Trophoblast cell (in vitro differentiated cells and primary cell): ENCODE measurements around the gene ADAM19.

ENCODE experiments used
- DNase-seq, 2 donors: peaks; one replicate each; pipeline ENCODE4 v3.0.0-alpha.2; 2016
- H2AFZ ChIP-seq: 2 replicates; pipeline ENCODE4 v1.6.1; 2013; ENCODE audit warnings: low read length, moderate library complexity, mild to moderate bottlenecking; ENCODE audit not compliant: insufficient read depth, poor library complexity
- H2AK5ac ChIP-seq: 2 replicates; pipeline ENCODE4 v1.6.1; 2013; ENCODE audit warnings: mild to moderate bottlenecking, low read length
- H2BK120ac ChIP-seq: 2 replicates; pipeline ENCODE4 v1.6.1; 2013; ENCODE audit warnings: low read length, mild to moderate bottlenecking, moderate library complexity; ENCODE audit not compliant: insufficient read depth, poor library complexity
- H2BK12ac ChIP-seq: 2 replicates; pipeline ENCODE4 v1.6.1; 2013; ENCODE audit warnings: mild to moderate bottlenecking, low read length, moderate library complexity
- H2BK5ac ChIP-seq: 2 replicates; pipeline ENCODE4 v1.6.1; 2013; ENCODE audit warnings: low read length, low read depth, moderate library complexity, mild to moderate bottlenecking; ENCODE audit not compliant: poor library complexity
- H3K14ac ChIP-seq: 2 replicates; pipeline ENCODE4 v1.6.1; 2013; ENCODE audit warnings: mild to moderate bottlenecking, low read length
- H3K18ac ChIP-seq: 2 replicates; pipeline ENCODE4 v1.6.1; 2013; ENCODE audit warnings: mild to moderate bottlenecking, low read length
- H3K23ac ChIP-seq: 2 replicates; pipeline ENCODE4 v1.6.1; 2013; ENCODE audit warnings: low read length
- H3K27ac ChIP-seq: 2 replicates; pipeline ENCODE4 v1.5.1; 2013; ENCODE audit warnings: low read depth, mild to moderate bottlenecking, inconsistent platforms, low read length, moderate library complexity
- H3K27me3 ChIP-seq: 2 replicates; pipeline ENCODE4 v1.6.1; 2013; ENCODE audit warnings: inconsistent platforms, mild to moderate bottlenecking, low read length, moderate library complexity; ENCODE audit not compliant: insufficient read depth
- H3K36me3 ChIP-seq, 2 experiments: 1 replicate in 1 of 2; 2 replicates in 1 of 2; pipeline ENCODE4 v1.6.1; 2013; ENCODE audit warnings: low read length in 2 of 2, mild to moderate bottlenecking in 2 of 2, moderate library complexity in 1 of 2; ENCODE audit not compliant: insufficient read depth in 2 of 2, control insufficient read depth in 1 of 2
- H3K4ac ChIP-seq: 2 replicates; pipeline ENCODE4 v1.6.1; 2013; ENCODE audit warnings: low read depth, mild to moderate bottlenecking, low read length, moderate library complexity
- H3K4me1 ChIP-seq, 2 experiments: 1 replicate in 1 of 2; 2 replicates in 1 of 2; pipeline ENCODE4 v1.6.1; 2013; ENCODE audit warnings: low read length in 2 of 2, mild to moderate bottlenecking in 2 of 2, moderate library complexity in 1 of 2; ENCODE audit not compliant: insufficient read depth in 2 of 2, control insufficient read depth in 1 of 2
- H3K4me2 ChIP-seq: 2 replicates; pipeline ENCODE4 v1.6.1; 2013; ENCODE audit warnings: inconsistent platforms, mild to moderate bottlenecking, low read length, moderate library complexity
- H3K4me3 ChIP-seq: 2 replicates; pipeline ENCODE4 v1.5.1; 2013; ENCODE audit warnings: mild to moderate bottlenecking, low read depth, low read length, inconsistent platforms
- H3K79me1 ChIP-seq: one replicate; pipeline ENCODE4 v1.6.1; 2013; ENCODE audit warnings: low read length
- H3K79me2 ChIP-seq: 2 replicates; pipeline ENCODE4 v1.6.1; 2013; ENCODE audit warnings: low read length, mild to moderate bottlenecking; ENCODE audit not compliant: control insufficient read depth, insufficient read depth, poor library complexity
- H3K9ac ChIP-seq: 2 replicates; pipeline ENCODE4 v1.6.1; 2013; ENCODE audit warnings: mild to moderate bottlenecking, low read length
- H3K9me3 ChIP-seq: 2 replicates; pipeline ENCODE4 v1.6.1; 2013; ENCODE audit warnings: low read depth, mild to moderate bottlenecking, control low read depth, inconsistent platforms, low read length; ENCODE audit not compliant: insufficient read depth
- H4K12ac ChIP-seq: 2 replicates; pipeline ENCODE4 v1.6.1; 2013; ENCODE audit warnings: low read depth, mild to moderate bottlenecking, low read length, moderate library complexity
- H4K8ac ChIP-seq: 2 replicates; pipeline ENCODE4 v1.6.1; 2013; ENCODE audit warnings: low read depth, mild to moderate bottlenecking, low read length, moderate library complexity
- H4K91ac ChIP-seq: one replicate; pipeline ENCODE4 v1.6.1; 2013; ENCODE audit warnings: low read depth, mild to moderate bottlenecking, low read length, moderate library complexity
- WGBS: extraction: QIAGEN DNeasy Blood & Tissue Kit; methylation state at CpG from one replicate; pipeline ENCODE4 v1.1.7; 2013; ENCODE audit warnings: missing lambda C conversion rate; ENCODE audit not compliant: insufficient read length, insufficient coverage; ENCODE audit errors: extremely low coverage; 5-methylcytosine and 5-hydroxymethylcytosine counted together

The ADAM19 gene

DNA sequence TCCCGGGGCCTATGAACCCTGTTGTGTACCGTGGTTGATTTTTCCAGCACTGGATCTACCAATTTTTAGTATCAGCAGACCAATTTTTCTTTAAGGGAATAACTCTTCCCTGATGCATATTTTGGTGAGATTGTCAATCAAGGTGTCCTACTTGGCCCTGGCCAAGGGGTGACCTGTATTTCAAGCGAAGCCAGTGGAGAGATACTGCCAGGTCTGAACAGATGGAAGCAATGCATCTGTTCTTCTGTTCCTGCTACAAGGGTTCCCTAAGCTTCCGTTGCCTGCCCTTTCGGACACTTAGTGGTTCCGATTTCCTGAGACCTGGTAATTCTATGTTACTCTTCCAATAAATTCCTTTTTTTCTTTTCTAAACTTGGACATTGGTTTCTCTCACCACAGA lies 37.3 kb downstream of the ADAM19 start:
- H3K9ac ChIP-seq = no peak overlapping the region
- no peaks in the 10 kb centered on the region for H3K9me3 ChIP-seq
- H2AK5ac ChIP-seq = no peak overlapping the region
- H3K4me2 ChIP-seq = no peak overlapping the region
- peaks cover 44 to 46% of the 10 kb centered on the region in 2 experiments for H3K36me3 ChIP-seq
- peaks cover 7 to 14% of the 10 kb centered on the region in 2 experiments for H3K4me1 ChIP-seq
- no peak overlapping the region for H2BK12ac ChIP-seq
- H3K23ac ChIP-seq = no peak overlapping the region
- no peak overlapping the region for H3K4ac ChIP-seq
- no peak overlapping the region for H2AFZ ChIP-seq
- no peak overlapping the region for H3K18ac ChIP-seq
- no peaks in the 10 kb centered on the region for H3K79me1 ChIP-seq
- no peak overlapping the region for H2BK120ac ChIP-seq
- H2BK5ac ChIP-seq = no peak overlapping the region
- no CpG with 5 or more reads among the region's 6 CpGs for WGBS
- no peak overlapping the region for H3K27ac ChIP-seq
- no peak overlapping the region for H4K91ac ChIP-seq
- no peak overlapping the region for H4K12ac ChIP-seq
- no peaks in the 10 kb centered on the region for H3K27me3 ChIP-seq
- H4K8ac ChIP-seq = no peak overlapping the region
- no peaks in the 10 kb centered on the region for H3K79me2 ChIP-seq
- H3K4me3 ChIP-seq = no peak overlapping the region
- no peak for DNase-seq
- H3K14ac ChIP-seq = no peak overlapping the region

DNA sequence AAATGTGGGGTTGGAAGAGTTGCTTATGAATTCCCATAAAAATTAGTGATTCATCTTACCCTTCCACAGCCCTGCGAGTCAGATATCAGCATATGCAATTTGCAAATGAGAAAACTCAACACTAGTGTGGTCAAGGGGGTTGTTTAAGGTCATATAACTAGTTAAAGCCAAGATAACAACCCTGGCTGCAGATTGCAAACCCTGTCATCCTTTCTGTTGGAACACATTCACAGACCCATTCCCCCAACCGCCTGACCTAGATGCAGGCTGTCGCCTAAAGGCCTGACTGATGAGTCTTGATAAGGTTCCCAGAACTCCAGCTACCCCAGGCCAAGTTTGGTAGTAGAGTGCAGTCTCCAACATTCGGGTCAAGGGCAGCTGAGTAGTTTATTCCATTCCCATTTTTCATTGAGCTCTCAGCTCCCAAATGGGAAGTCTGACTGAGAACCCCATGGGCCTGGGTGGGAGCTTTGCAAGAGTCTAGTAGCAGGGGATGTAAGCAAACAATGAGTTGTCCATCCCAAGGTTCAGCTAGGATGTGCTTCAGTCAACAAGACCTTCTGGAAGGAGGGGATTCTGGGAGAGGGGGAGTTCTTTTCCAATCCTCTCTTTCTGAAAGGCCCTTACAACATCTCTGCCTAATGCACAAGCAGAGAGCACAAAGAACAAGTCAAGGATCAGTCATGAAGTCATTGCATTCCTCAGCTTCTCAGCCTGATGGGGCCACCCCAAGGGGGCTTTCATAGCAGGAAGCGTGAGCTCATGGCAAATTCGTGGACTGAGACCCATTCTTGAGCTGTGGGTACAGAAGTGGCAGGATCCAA lies 40.3 kb downstream of the ADAM19 start:
- Histone ChIP-seq H3K79me1 (no peaks in the 10 kb centered on the region), H3K23ac (no peak overlapping the region), H3K18ac (peak overlapping the region; percentile 5), H3K4ac (no peak overlapping the region), H2AFZ (no peak overlapping the region), H3K4me1 (peaks cover 2 to 4% of the 10 kb centered on the region in 2 experiments), H3K27ac (no peak overlapping the region), H2AK5ac (no peak overlapping the region), H4K91ac (no peak overlapping the region), H3K9me3 (no peaks in the 10 kb centered on the region), H3K79me2 (no peaks in the 10 kb centered on the region), H2BK5ac (no peak overlapping the region), H3K14ac (no peak overlapping the region), H3K27me3 (no peaks in the 10 kb centered on the region), H3K9ac (no peak overlapping the region), H2BK120ac (no peak overlapping the region), H4K8ac (no peak overlapping the region), H3K4me3 (no peak overlapping the region), H3K36me3 (peaks cover 55 to 73% of the 10 kb centered on the region in 2 experiments), H4K12ac (no peak overlapping the region), H3K4me2 (no peak overlapping the region), H2BK12ac (no peak overlapping the region)
- WGBS = no CpG with 5 or more reads among the region's 6 CpGs
- DNase-seq = peak in 1 of 2 donors; percentile 34

DNA sequence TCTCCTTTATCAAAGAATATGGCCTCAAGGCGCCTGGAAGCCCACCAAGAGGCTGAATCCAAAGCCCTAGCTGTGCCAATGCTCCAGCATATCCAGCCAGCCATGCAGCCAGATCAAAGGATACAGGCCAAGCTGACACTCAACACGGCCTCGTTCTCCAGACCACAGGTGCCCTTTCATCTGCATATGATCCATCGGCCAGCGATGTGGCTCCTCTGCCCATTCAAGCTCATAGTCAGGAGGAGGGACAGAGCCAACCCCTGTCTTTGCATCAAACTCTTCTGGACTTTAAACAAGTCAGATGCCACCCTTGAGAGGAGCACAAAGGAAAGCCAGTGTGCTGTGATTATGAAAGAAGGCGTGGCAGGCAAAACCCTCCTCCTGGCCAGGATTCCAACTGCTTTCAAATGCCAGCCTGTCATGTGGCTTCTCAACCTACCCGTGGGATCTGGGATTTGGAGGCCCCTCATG lies 42.5 kb downstream of the ADAM19 start:
- no peaks in the 10 kb centered on the region for H3K9me3 ChIP-seq
- no peak overlapping the region for H3K23ac ChIP-seq
- no peak overlapping the region for H3K9ac ChIP-seq
- H3K14ac ChIP-seq = no peak overlapping the region
- no CpG with 5 or more reads among the region's 7 CpGs for WGBS
- no peak overlapping the region for H2BK5ac ChIP-seq
- no peaks in the 10 kb centered on the region for H3K79me2 ChIP-seq
- H3K4ac ChIP-seq = no peak overlapping the region
- peaks cover 60 to 90% of the 10 kb centered on the region in 2 experiments for H3K36me3 ChIP-seq
- no peaks in the 10 kb centered on the region for H3K27me3 ChIP-seq
- no peak overlapping the region for H2AK5ac ChIP-seq
- no peaks in the 10 kb centered on the region for H3K79me1 ChIP-seq
- peak overlapping the region; percentile 26 for H3K18ac ChIP-seq
- H2BK120ac ChIP-seq = no peak overlapping the region
- H2BK12ac ChIP-seq = no peak overlapping the region
- no peak overlapping the region for H2AFZ ChIP-seq
- H4K8ac ChIP-seq = no peak overlapping the region
- H3K27ac ChIP-seq = no peak overlapping the region
- H3K4me1 ChIP-seq = no peaks in the 10 kb centered on the region
- H3K4me3 ChIP-seq = no peak overlapping the region
- H3K4me2 ChIP-seq = no peak overlapping the region
- H4K12ac ChIP-seq = no peak overlapping the region
- no peak overlapping the region for H4K91ac ChIP-seq
- peak; percentile 42 to 60 for DNase-seq

DNA sequence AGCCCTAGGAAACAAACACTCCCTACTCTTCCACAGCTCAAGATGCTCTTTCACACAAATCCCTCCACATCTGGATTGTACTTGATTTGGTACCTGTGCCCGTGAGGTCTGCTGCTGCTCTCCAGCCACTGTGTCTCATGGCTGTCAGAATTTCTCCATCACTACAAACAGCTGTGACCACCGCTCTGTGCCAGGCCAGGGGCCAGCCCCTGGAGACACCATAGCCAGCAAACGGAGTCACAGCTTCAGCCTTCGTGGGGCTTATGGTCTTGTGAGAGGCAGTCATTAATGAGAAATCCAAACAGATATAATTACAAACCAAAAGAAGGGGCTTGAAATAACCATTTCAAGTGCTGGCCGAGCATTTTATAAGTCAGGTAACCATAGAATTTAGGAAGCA lies 43.6 kb downstream of the ADAM19 start:
- Histone ChIP-seq H4K91ac (no peak overlapping the region), H3K27me3 (no peaks in the 10 kb centered on the region)

More for the DNA sequence above, 43.6 kb downstream of the ADAM19 start:
- H2BK120ac ChIP-seq = no peak overlapping the region
- no peak overlapping the region for H3K14ac ChIP-seq
- H3K4ac ChIP-seq = no peak overlapping the region
- no peaks in the 10 kb centered on the region for H3K4me1 ChIP-seq
- peak overlapping the region; percentile 25 for H3K18ac ChIP-seq
- no peak overlapping the region for H3K23ac ChIP-seq
- no peak overlapping the region for H3K4me3 ChIP-seq
- H3K9ac ChIP-seq = no peak overlapping the region
- no peak overlapping the region for H4K12ac ChIP-seq
- H2AFZ ChIP-seq = no peak overlapping the region
- H3K79me1 ChIP-seq = no peaks in the 10 kb centered on the region
- H3K79me2 ChIP-seq = no peaks in the 10 kb centered on the region
- no peak overlapping the region for H3K4me2 ChIP-seq
- no peaks in the 10 kb centered on the region for H3K9me3 ChIP-seq
- no peak overlapping the region for H2BK5ac ChIP-seq
- DNase-seq = no peak
- no peak overlapping the region for H3K27ac ChIP-seq
- H2BK12ac ChIP-seq = no peak overlapping the region
- H2AK5ac ChIP-seq = no peak overlapping the region
- H3K36me3 ChIP-seq = peaks cover 62 to 92% of the 10 kb centered on the region in 2 experiments
- no CpG with 5 or more reads among the region's 5 CpGs for WGBS
- H4K8ac ChIP-seq = no peak overlapping the region
